Smooth muscle cell (in vitro differentiated cells): Measurements from ENCODE around the gene KDELR1. TPM values are rescaled to one million over a fixed set of nuclear protein-coding genes. Genes with fewer than 3 reads are reported as not detected.

Experiments
- DNase-seq: peaks from one replicate; lab custom pipeline; 2025; ENCODE audit not compliant: unreplicated experiment; lab: John Stamatoyannopoulos, UW
- H2AFZ ChIP-seq: fragments of 200-600 bp; sonication (generic); 2 replicates; pipeline ENCODE4 v1.6.0; 2016; ENCODE audit warnings: antibody characterized with exemption, low read depth, mild to moderate bottlenecking
- H3F3A ChIP-seq: fragments of 200-600 bp; sonication (generic); 2 replicates; pipeline ENCODE4 v1.6.0; 2017; ENCODE audit warnings: antibody characterized with exemption, low read depth
- H3K27ac ChIP-seq: fragments of 200-600 bp; sonication (generic); 2 replicates; pipeline ENCODE4 v1.5.1; 2016; ENCODE audit warnings: low read depth, mild to moderate bottlenecking
- H3K27me3 ChIP-seq: fragments of 200-600 bp; sonication (generic); 2 replicates; pipeline ENCODE4 v1.6.1; 2016; ENCODE audit warnings: low read depth, mild to moderate bottlenecking
- H3K36me3 ChIP-seq: fragments of 200-600 bp; sonication (generic); 2 replicates; pipeline ENCODE4 v1.5.1; 2016; ENCODE audit warnings: low read depth
- H3K4me1 ChIP-seq: fragments of 200-600 bp; sonication (generic); 2 replicates; pipeline ENCODE4 v1.5.1; 2016; ENCODE audit warnings: low read depth
- H3K4me2 ChIP-seq: fragments of 200-600 bp; sonication (generic); 2 replicates; pipeline ENCODE4 v1.6.0; 2016; ENCODE audit warnings: mild to moderate bottlenecking
- H3K4me3 ChIP-seq: fragments of 200-600 bp; sonication (generic); 2 replicates; pipeline ENCODE4 v1.5.1; 2016; ENCODE audit warnings: mild to moderate bottlenecking
- H3K79me2 ChIP-seq: fragments of 200-600 bp; sonication (generic); 2 replicates; pipeline ENCODE4 v1.6.0; 2016; ENCODE audit warnings: low read depth, mild to moderate bottlenecking
- H3K9ac ChIP-seq: fragments of 200-600 bp; sonication (generic); 2 replicates; pipeline ENCODE4 v1.6.0; 2016; ENCODE audit warnings: low read depth
- H3K9me3 ChIP-seq: fragments of 200-600 bp; sonication (generic); replicated peaks from 2 replicates; pipeline ENCODE4 v1.5.1; 2016; ENCODE audit warnings: low read depth
- H4K20me1 ChIP-seq: fragments of 200-600 bp; sonication (generic); 2 replicates; pipeline ENCODE4 v1.6.0; 2016; ENCODE audit warnings: low read depth
- CTCF ChIP-seq: fragments of 200-600 bp; sonication (generic); IDR thresholded peaks from 2 replicates; pipeline ENCODE4 v1.5.1; 2017; ENCODE audit warnings: borderline replicate concordance, mild to moderate bottlenecking, antibody characterized with exemption; ENCODE audit not compliant: insufficient read depth, poor library complexity, severe bottlenecking
- WGBS: methylation state at CpG from one replicate; pipeline ENCODE4 v1.1.7; 2016; ENCODE audit warnings: low lambda C conversion rate; 5-methylcytosine and 5-hydroxymethylcytosine counted together
- polyA plus RNA-seq: library from polyadenylated mRNA; unstranded; fragments of >200 nt; fragmentation: Nextera tagmentation; extraction: Ambion mirVana; gene quantifications from 2 replicates; pipeline ENCODE4 v1.2.1, GENCODE V29; 2016
- total RNA-seq: library from RNA; depleted of rRNA; stranded (reverse); fragments of >200 nt; gene quantifications from 2 replicates; pipeline ENCODE4 v1.2.3, GENCODE V29; 2014

The KDELR1 gene
- total and polyA plus RNA-seq, 2 experiments from 2014 or later = 239 to 315 TPM

GRCh38 chr19:48428670-48429069 is 37.3 kb upstream of the KDELR1 start:
- no peak overlapping the region for H3K27ac ChIP-seq
- H3K9ac ChIP-seq = no peak overlapping the region
- no peaks in the 10 kb centered on the region for H3K79me2 ChIP-seq
- H4K20me1 ChIP-seq = no peaks in the 10 kb centered on the region
- no peaks in the 10 kb centered on the region for H3F3A ChIP-seq
- no peak overlapping the region for H3K4me2 ChIP-seq
- H3K27me3 ChIP-seq = no peaks in the 10 kb centered on the region
- no peaks in the 10 kb centered on the region for H3K9me3 ChIP-seq
- no peaks in the 10 kb centered on the region for H3K36me3 ChIP-seq
- no peak for TF ChIP-seq CTCF
- no peak overlapping the region for H3K4me3 ChIP-seq
- no peak for DNase-seq
- H3K4me1 ChIP-seq = no peaks in the 10 kb centered on the region
- 100% methylated on average over 1 of the region's 1 CpG for WGBS
- H2AFZ ChIP-seq = no peak overlapping the region

- no peaks in the 10 kb centered on the region for H3K27me3 ChIP-seq
- peak overlapping the region; percentile 82 for H3K27ac ChIP-seq
- 17% methylated on average over 7 of the region's 8 CpGs for WGBS
- peak overlapping the region; percentile 83 for H2AFZ ChIP-seq
- no peak overlapping the region for H3K4me3 ChIP-seq
- H3K9me3 ChIP-seq = no peaks in the 10 kb centered on the region
- no peaks in the 10 kb centered on the region for H3K4me1 ChIP-seq
- H3K36me3 ChIP-seq = no peaks in the 10 kb centered on the region
- H3K79me2 ChIP-seq = no peaks in the 10 kb centered on the region
- peak overlapping the region; percentile 79 for H3K4me2 ChIP-seq
- no peak for DNase-seq
- no peak for TF ChIP-seq CTCF
- peak overlapping the region; percentile 45 for H3K9ac ChIP-seq
- no peaks in the 10 kb centered on the region for H4K20me1 ChIP-seq
- H3F3A ChIP-seq = no peaks in the 10 kb centered on the region
These were observed 33.4 kb upstream of the KDELR1 start for GRCh38 chr19:48424694-48425219.

- WGBS = 95% methylated on average over 16 of the region's 16 CpGs
- Histone ChIP-seq H3K27me3 (no peaks in the 10 kb centered on the region), H2AFZ (no peak overlapping the region), H3K9ac (no peak overlapping the region), H3K4me2 (no peak overlapping the region), H3K4me3 (no peak overlapping the region), H3K27ac (no peak overlapping the region), H3K36me3 (no peaks in the 10 kb centered on the region), H3F3A (no peaks in the 10 kb centered on the region), H3K9me3 (no peaks in the 10 kb centered on the region), H3K4me1 (no peaks in the 10 kb centered on the region), H3K79me2 (no peaks in the 10 kb centered on the region), H4K20me1 (no peaks in the 10 kb centered on the region)
- DNase-seq = no peak
- TF ChIP-seq CTCF = no peak
These were observed 30.2 kb upstream of the KDELR1 start for GRCh38 chr19:48421548-48421947.
